Epidermal melanocyte (primary cell): ENCODE measurements around the gene RPH3AL.

Experiments
- DNase-seq: peaks from one replicate; pipeline ENCODE4 v3.0.0; 2011; ENCODE audit warnings: low spot score; ENCODE audit not compliant: insufficient read length

RPH3AL gene

GRCh38 chr17:352421-353212 is at the start of gene RPH3AL:
Gene RPH3AL (minus strand): TSS chr17:352807. CDS start chr17:327543, 25,264 bp downstream.
- no peak for DNase-seq

- no peak for DNase-seq
Measured at GRCh38 chr17:400257-400656, 47.6 kb upstream of the RPH3AL start.

- DNase-seq = no peak
Measured at GRCh38 chr17:396788-397187, 44.2 kb upstream of the RPH3AL start.

- no peak for DNase-seq
Measured at GRCh38 chr17:395974-396373, 43.4 kb upstream of the RPH3AL start.

- no peak for DNase-seq
Measured at GRCh38 chr17:395179-395578, 42.6 kb upstream of the RPH3AL start.

- DNase-seq = no peak
Measured at GRCh38 chr17:394718-395095, 42.1 kb upstream of the RPH3AL start.

- DNase-seq = no peak
Measured at GRCh38 chr17:393806-394717, 41.5 kb upstream of the RPH3AL start.

GRCh38 chr17:391850-392249 is 39.2 kb upstream of the RPH3AL start:
- no peak for DNase-seq

GRCh38 chr17:390025-390424 is 37.4 kb upstream of the RPH3AL start:
- no peak for DNase-seq

- no peak for DNase-seq
Measured at GRCh38 chr17:388087-388486, 35.5 kb upstream of the RPH3AL start.

GRCh38 chr17:386141-386876 is 33.7 kb upstream of the RPH3AL start:
- peak; percentile 69 for DNase-seq

- DNase-seq = no peak
Measured at GRCh38 chr17:385836-386140, 33.2 kb upstream of the RPH3AL start.

GRCh38 chr17:385178-385835 is 32.7 kb upstream of the RPH3AL start:
- no peak for DNase-seq

GRCh38 chr17:384622-385177 is 32.1 kb upstream of the RPH3AL start:
- DNase-seq = no peak

- DNase-seq = no peak
Measured at GRCh38 chr17:383771-384621, 31.4 kb upstream of the RPH3AL start.

- no peak for DNase-seq
Measured at GRCh38 chr17:382644-383533, 30.3 kb upstream of the RPH3AL start.

- DNase-seq = no peak
Measured at GRCh38 chr17:381941-382643, 29.5 kb upstream of the RPH3AL start.

- DNase-seq = no peak
Measured at GRCh38 chr17:381516-381915, 28.9 kb upstream of the RPH3AL start.
